ENCODE data around the gene DCUN1D2.

DNA sequence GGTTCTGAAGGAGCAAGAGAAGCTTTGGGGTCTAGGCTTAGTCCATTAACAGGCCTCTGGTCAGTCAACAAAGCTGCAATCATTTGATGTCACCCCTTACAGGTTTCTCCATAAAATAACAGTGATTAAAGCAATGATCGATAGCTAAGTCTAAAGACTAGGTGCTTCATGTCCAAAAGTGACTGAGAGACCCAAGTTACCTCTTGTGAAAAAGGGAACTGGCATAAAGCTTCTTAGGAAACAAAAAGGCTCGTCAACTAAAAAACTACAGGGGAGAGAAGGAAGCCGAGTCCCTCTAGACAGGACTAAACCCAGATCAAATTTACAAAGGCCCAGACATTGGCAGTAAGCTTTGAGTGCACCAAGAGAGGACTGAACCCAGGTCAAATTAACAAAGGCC lies 2.2 kb downstream of the DCUN1D2 start:
- no peak for TF ChIP-seq CTCF (IDR thresholded peaks at IDR 0.05)
- TF ChIP-seq POLR2AphosphoS5 (IDR thresholded peaks at IDR 0.05), result no peak
- TF ChIP-seq POLR2A (IDR thresholded peaks at IDR 0.05), result no peak
- TF ChIP-seq EP300 (IDR thresholded peaks at IDR 0.05; ENCODE audit: low read depth), result no peak

Measured in transverse colon (tissue), 4 donors.